HEK293T (cell line): ENCODE results near the gene HNRNPLL.

Experiments
- CTCF ChIA-PET: fragments of 350-600 bp; formaldehyde crosslinking; extraction: SDS; loops from one replicate; lab custom pipeline; 2021; ENCODE audit warnings: antibody characterized with exemption, inconsistent platforms; lab: Yijun Ruan, JAX
- POLR2A ChIA-PET: fragments of 350-600 bp; formaldehyde crosslinking; extraction: SDS; loops from one replicate; lab custom pipeline; 2020; ENCODE audit warnings: antibody characterized with exemption, inconsistent platforms; lab: Yijun Ruan, JAX
- DNase-seq: peaks from one replicate; pipeline ENCODE4 v3.0.0; 2012; ENCODE audit warnings: mixed read lengths; ENCODE audit errors: extremely low spot score
- ARNT ChIP-seq: fragments of 450-650 bp; IDR thresholded peaks from 2 replicates; pipeline ENCODE4 v1.6.1; 2017; ENCODE audit warnings: mild to moderate bottlenecking
- BHLHE40 ChIP-seq: fragments of 450-650 bp; IDR thresholded peaks from 2 replicates; pipeline ENCODE4 v1.6.1; 2016; ENCODE audit warnings: mild to moderate bottlenecking, moderate library complexity, borderline replicate concordance
- CTBP1 ChIP-seq: fragments of 450-650 bp; IDR thresholded peaks from 2 replicates; pipeline ENCODE4 v1.6.1; 2016; ENCODE audit warnings: borderline replicate concordance
- ELF4 ChIP-seq: fragments of 450-650 bp; IDR thresholded peaks from 2 replicates; pipeline ENCODE4 v1.6.1; 2017; ENCODE audit warnings: antibody characterized with exemption
- FOXA1 ChIP-seq: fragments of 450-650 bp; IDR thresholded peaks from 2 replicates; pipeline ENCODE4 v1.6.1; 2016; ENCODE audit warnings: mild to moderate bottlenecking
- FOXK2 ChIP-seq: fragments of 450-650 bp; IDR thresholded peaks from 2 replicates; pipeline ENCODE4 v1.6.1; 2016; ENCODE audit warnings: mild to moderate bottlenecking
- FOXM1 ChIP-seq: fragments of 450-650 bp; IDR thresholded peaks from 2 replicates; pipeline ENCODE4 v1.6.1; 2017; ENCODE audit warnings: mild to moderate bottlenecking, borderline replicate concordance
- HDGF ChIP-seq: fragments of 450-650 bp; IDR thresholded peaks from 2 replicates; pipeline ENCODE4 v1.6.1; 2017; ENCODE audit warnings: antibody characterized with exemption, borderline replicate concordance
- L3MBTL2 ChIP-seq: fragments of 450-650 bp; conservative IDR thresholded peaks from 2 replicates; pipeline ENCODE4 v1.6.1; 2016; ENCODE audit warnings: mild to moderate bottlenecking
- LEF1 ChIP-seq: fragments of 450-650 bp; IDR thresholded peaks from 2 replicates; pipeline ENCODE4 v1.6.1; 2017; ENCODE audit warnings: mild to moderate bottlenecking, borderline replicate concordance
- NFRKB ChIP-seq: fragments of 450-650 bp; IDR thresholded peaks from 2 replicates; pipeline ENCODE4 v1.6.1; 2016; ENCODE audit warnings: mild to moderate bottlenecking, moderate library complexity
- PKNOX1 ChIP-seq: fragments of 450-650 bp; IDR thresholded peaks from 2 replicates; pipeline ENCODE4 v1.6.1; 2016
- SP1 ChIP-seq: fragments of 450-650 bp; IDR thresholded peaks from 2 replicates; pipeline ENCODE4 v1.6.1; 2017
- SUZ12 ChIP-seq: fragments of 450-650 bp; IDR thresholded peaks from 2 replicates; pipeline ENCODE4 v1.6.1; 2016; ENCODE audit warnings: mild to moderate bottlenecking
- TARDBP ChIP-seq: fragments of 450-650 bp; IDR thresholded peaks from 2 replicates; pipeline ENCODE4 v1.6.1; 2016
- ZNF384 ChIP-seq: fragments of 450-650 bp; IDR thresholded peaks from 2 replicates; pipeline ENCODE4 v1.6.1; 2016

Gene HNRNPLL

DNA sequence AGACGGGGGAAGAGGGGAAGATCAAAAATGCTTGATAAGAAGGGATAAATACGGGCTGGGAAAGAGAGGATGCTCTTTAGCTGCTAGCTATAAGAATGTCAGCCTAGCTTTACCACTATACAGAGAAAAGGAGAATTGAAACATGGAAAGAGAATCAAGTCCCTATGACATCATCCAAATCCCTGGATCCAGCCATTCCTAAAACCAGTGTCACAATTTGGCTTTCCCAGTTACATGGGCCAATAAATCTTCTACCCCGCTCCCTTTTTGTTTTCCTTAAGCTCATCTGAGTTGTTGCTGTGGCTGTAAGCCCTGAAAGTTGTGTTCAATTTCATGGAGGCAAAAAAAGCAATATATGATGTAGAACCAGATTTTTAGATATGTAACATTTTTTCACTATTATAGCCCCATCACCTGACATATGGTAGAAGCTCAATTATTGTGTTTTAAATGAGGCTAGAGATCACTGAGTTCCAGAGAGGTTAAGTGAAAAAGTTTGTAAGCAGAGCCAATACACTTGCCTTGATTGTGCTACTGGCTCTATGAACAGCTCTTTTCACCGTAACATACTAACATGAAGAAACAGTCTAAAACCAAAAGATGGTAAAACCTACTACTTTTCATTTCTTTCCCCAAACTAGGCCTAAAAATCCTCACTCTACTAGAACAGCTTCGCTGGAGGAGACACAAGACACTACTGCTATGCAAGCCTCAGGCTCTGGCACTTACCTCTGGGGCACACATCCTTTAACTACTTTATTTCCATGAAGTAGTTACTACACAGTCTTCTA, 4.3 kb downstream of the HNRNPLL start:
- no peak for DNase-seq
- no peak for TF ChIP-seq SP1
- peak; percentile 58 for TF ChIP-seq PKNOX1
- ChIA-PET CTCF (interaction anchor here (1.7 kb wide), 1 partner anchor 17 kb away, joined by 9 read pairs; no protein-coding TSS in a partner anchor), POLR2A (interaction anchor here (1.8 kb wide), 1 partner anchor 153 kb away, joined by 13 read pairs; the partner anchor contains the start of gene SRSF7)

GRCh38 chr2:38597115-38597514, 5.6 kb downstream of the HNRNPLL start:
- no peak for DNase-seq
- POLR2A ChIA-PET: interaction anchor here (1.7 kb wide), 1 partner anchor 154 kb away, joined by 8 read pairs; the partner anchor contains the start of gene SRSF7
- TF ChIP-seq TARDBP: no peak
- no peak for TF ChIP-seq ARNT
- CTCF ChIA-PET: interaction anchor here (0.6 to 2.2 kb wide), 2 partner anchors 16 to 67 kb away, joined by 5 to 8 read pairs; no protein-coding TSS in a partner anchor

- no peak for TF ChIP-seq PKNOX1
- TF ChIP-seq SP1: no peak
- TF ChIP-seq ARNT: no peak
- no peak for TF ChIP-seq FOXM1
- no peak for TF ChIP-seq FOXA1
- TF ChIP-seq LEF1: no peak
- TF ChIP-seq CTBP1: no peak
- TF ChIP-seq ZNF384: no peak
- TF ChIP-seq NFRKB: no peak
- TF ChIP-seq SUZ12: no peak
- TF ChIP-seq FOXK2: no peak
- TF ChIP-seq BHLHE40: no peak
- no peak for TF ChIP-seq HDGF
- ChIA-PET CTCF (interaction anchor here (0.6 to 2.2 kb wide), 2 partner anchors 15 to 129 kb away, joined by 3 to 8 read pairs; no protein-coding TSS in a partner anchor), POLR2A (interaction anchor here (1.7 kb wide), 1 partner anchor 155 kb away, joined by 8 read pairs; the partner anchor contains the start of gene SRSF7)
- no peak for DNase-seq
These were observed 6.5 kb downstream of the HNRNPLL start for GRCh38 chr2:38596229-38596628.

GRCh38 chr2:38592951-38593350, 9.8 kb downstream of the HNRNPLL start:
- ChIA-PET POLR2A (no interaction called here), CTCF (no interaction called here)
- TF ChIP-seq FOXM1: no peak
- no peak for TF ChIP-seq TARDBP
- DNase-seq: no peak

GRCh38 chr2:38591152-38591551, 11.6 kb downstream of the HNRNPLL start:
- DNase-seq: no peak
- POLR2A ChIA-PET: interaction anchor here (1.0 to 1.2 kb wide), 2 partner anchors 11 to 160 kb away, joined by 5 to 10 read pairs; partner anchors contain the start of genes HNRNPLL and SRSF7
- CTCF ChIA-PET: interaction anchor here (1.0 to 1.6 kb wide), 3 partner anchors 9 to 14 kb away, joined by 3 to 8 read pairs (median 3); no protein-coding TSS in a partner anchor
- no peak for TF ChIP-seq FOXM1
- no peak for TF ChIP-seq ELF4
- TF ChIP-seq NFRKB: no peak
- no peak for TF ChIP-seq SP1
- TF ChIP-seq BHLHE40: no peak
- TF ChIP-seq LEF1: no peak
- TF ChIP-seq PKNOX1: no peak
- no peak for TF ChIP-seq ZNF384
- TF ChIP-seq SUZ12: no peak
- no peak for TF ChIP-seq FOXK2
- TF ChIP-seq ARNT: no peak
- no peak for TF ChIP-seq HDGF
- TF ChIP-seq CTBP1: no peak
- TF ChIP-seq FOXA1: no peak
- no peak for TF ChIP-seq TARDBP
- TF ChIP-seq L3MBTL2: no peak

- CTCF ChIA-PET: interaction anchor here (1.0 to 1.6 kb wide), 3 partner anchors 8 to 15 kb away, joined by 3 to 8 read pairs (median 3); no protein-coding TSS in a partner anchor
These were observed 12.7 kb downstream of the HNRNPLL start for GRCh38 chr2:38590053-38590452.

More at GRCh38 chr2:38590053-38590452, 12.7 kb downstream of the HNRNPLL start:
- POLR2A ChIA-PET: interaction anchor here (1.0 to 1.2 kb wide), 2 partner anchors 12 to 161 kb away, joined by 5 to 10 read pairs; partner anchors contain the start of genes HNRNPLL and SRSF7
- DNase-seq: no peak
- no peak for TF ChIP-seq FOXK2
- TF ChIP-seq HDGF: no peak
- no peak for TF ChIP-seq L3MBTL2
- no peak for TF ChIP-seq CTBP1
- TF ChIP-seq PKNOX1: no peak
- no peak for TF ChIP-seq FOXA1
- no peak for TF ChIP-seq BHLHE40
- no peak for TF ChIP-seq ARNT
- TF ChIP-seq TARDBP: no peak
- TF ChIP-seq ELF4: no peak
- TF ChIP-seq SUZ12: no peak
- no peak for TF ChIP-seq FOXM1
- no peak for TF ChIP-seq SP1
- no peak for TF ChIP-seq ZNF384
- no peak for TF ChIP-seq LEF1
- no peak for TF ChIP-seq NFRKB
